Muscle layer of colon (tissue), 2 donors: ENCODE measurements around the gene PBRM1.
"Not testable (repeated sequence)": the region's sequence is repeated elsewhere in the genome, so short reads cannot be mapped to it uniquely, and the experiment has no call there.

Experiments
- H3K27ac ChIP-seq: one replicate; pipeline ENCODE4 v1.7.0; 2013; ENCODE audit warnings: low read depth, mild to moderate bottlenecking, low read length, moderate library complexity
- H3K27me3 ChIP-seq, 2 donors: one replicate each; pipeline ENCODE4 v1.7.0; 2013; ENCODE audit warnings: low read length in 2 of 2, mild to moderate bottlenecking in 2 of 2; ENCODE audit not compliant: insufficient read depth in 2 of 2, control insufficient read depth in 1 of 2
- H3K36me3 ChIP-seq: one replicate; pipeline ENCODE4 v1.7.0; 2013; ENCODE audit warnings: mild to moderate bottlenecking, low read length; ENCODE audit not compliant: insufficient read depth
- H3K4me1 ChIP-seq: one replicate; pipeline ENCODE4 v1.7.0; 2013; ENCODE audit warnings: mild to moderate bottlenecking, low read length; ENCODE audit not compliant: insufficient read depth
- H3K4me3 ChIP-seq, 2 donors: one replicate each; pipeline ENCODE4 v1.7.0; 2013; ENCODE audit warnings: low read length in 2 of 2, low read depth in 1 of 2, mild to moderate bottlenecking in 1 of 2, moderate library complexity in 1 of 2
- H3K9ac ChIP-seq: one replicate; pipeline ENCODE4 v1.7.0; 2013; ENCODE audit warnings: low read length
- H3K9me3 ChIP-seq: one replicate; pipeline ENCODE4 v1.7.0; 2013; ENCODE audit warnings: mild to moderate bottlenecking, low read length
- donor health status: abdominal sarcoma.
- donor health status: Adenocarcinoma of cecum.

The PBRM1 gene

GRCh38 chr3:52531860-52532516 is 153.7 kb downstream of the PBRM1 start:
- H3K9me3 ChIP-seq, result no peaks in the 10 kb centered on the region
- no peak overlapping the region for H3K4me3 ChIP-seq
- H3K36me3 ChIP-seq, result peaks cover 5% of the 10 kb centered on the region
- no peaks in the 10 kb centered on the region for H3K27me3 ChIP-seq
- H3K9ac ChIP-seq, result no peak overlapping the region
- H3K27ac ChIP-seq, result no peak overlapping the region
- peaks cover 17% of the 10 kb centered on the region for H3K4me1 ChIP-seq

GRCh38 chr3:52530918-52531826 is 154.5 kb downstream of the PBRM1 start:
- Histone ChIP-seq H3K9ac (no peak overlapping the region), H3K4me1 (peaks cover 17% of the 10 kb centered on the region)

GRCh38 chr3:52529376-52530333 is 156.1 kb downstream of the PBRM1 start:
- H3K27me3 ChIP-seq, result no peaks in the 10 kb centered on the region
- H3K9ac ChIP-seq, result no peak overlapping the region
- peaks cover 5% of the 10 kb centered on the region for H3K36me3 ChIP-seq
- H3K27ac ChIP-seq, result no peak overlapping the region
- H3K9me3 ChIP-seq, result no peaks in the 10 kb centered on the region
- no peak overlapping the region for H3K4me3 ChIP-seq
- peaks cover 5% of the 10 kb centered on the region for H3K4me1 ChIP-seq

More at GRCh38 chr3:52530918-52531826, 154.5 kb downstream of the PBRM1 start:
- Histone ChIP-seq H3K27me3 (no peaks in the 10 kb centered on the region), H3K9me3 (no peaks in the 10 kb centered on the region), H3K27ac (no peak overlapping the region), H3K4me3 (no peak overlapping the region), H3K36me3 (peaks cover 5% of the 10 kb centered on the region)

GRCh38 chr3:52528586-52529375 is 156.9 kb downstream of the PBRM1 start:
- Histone ChIP-seq H3K36me3 (peaks cover 12% of the 10 kb centered on the region), H3K4me1 (peaks cover 4% of the 10 kb centered on the region), H3K4me3 (no peak overlapping the region), H3K9me3 (no peaks in the 10 kb centered on the region), H3K27ac (no peak overlapping the region), H3K9ac (no peak overlapping the region), H3K27me3 (no peaks in the 10 kb centered on the region)

- Histone ChIP-seq H3K9me3 (no peaks in the 10 kb centered on the region), H3K9ac (no peak overlapping the region), H3K27ac (no peak overlapping the region), H3K4me3 (no peak overlapping the region), H3K27me3 (no peaks in the 10 kb centered on the region), H3K36me3 (peaks cover 13% of the 10 kb centered on the region), H3K4me1 (peaks cover 4% of the 10 kb centered on the region)
These were observed 157.8 kb downstream of the PBRM1 start for GRCh38 chr3:52527732-52528585.

GRCh38 chr3:52527039-52527731 is 158.5 kb downstream of the PBRM1 start:
- Histone ChIP-seq H3K9ac (no peak overlapping the region), H3K27me3 (no peaks in the 10 kb centered on the region), H3K4me1 (no peaks in the 10 kb centered on the region), H3K27ac (no peak overlapping the region), H3K9me3 (no peaks in the 10 kb centered on the region), H3K4me3 (no peak overlapping the region), H3K36me3 (peaks cover 13% of the 10 kb centered on the region)

- H3K27ac ChIP-seq, H3K4me3 ChIP-seq, H3K27me3 ChIP-seq, H3K4me1 ChIP-seq, H3K9me3 ChIP-seq, H3K9ac ChIP-seq: not testable (repeated sequence)
- H3K36me3 ChIP-seq, result peaks cover 13% of the 10 kb centered on the region
These were observed 159.1 kb downstream of the PBRM1 start for GRCh38 chr3:52526671-52527038.

- Histone ChIP-seq H3K4me3 (no peak overlapping the region), H3K27ac (no peak overlapping the region), H3K27me3 (no peaks in the 10 kb centered on the region), H3K9me3 (no peaks in the 10 kb centered on the region), H3K36me3 (peaks cover 13% of the 10 kb centered on the region), H3K4me1 (no peaks in the 10 kb centered on the region), H3K9ac (no peak overlapping the region)
These were observed 159.8 kb downstream of the PBRM1 start for GRCh38 chr3:52525680-52526561.
